Neural cell (in vitro differentiated cells): ENCODE results near the gene PCCA.

Source experiments
- EZH2 ChIP-seq: fragments of 200-600, 300-800 bp; shearing (Covaris generic), sonication (generic); IDR thresholded peaks from 2 replicates; pipeline ENCODE4 v1.6.1; 2014; ENCODE audit warnings: antibody characterized with exemption, low read length, borderline replicate concordance, mild to moderate bottlenecking; ENCODE audit not compliant: insufficient read depth, poor library complexity, severe bottlenecking
- POLR2AphosphoS5 ChIP-seq: IDR thresholded peaks from 2 replicates; pipeline ENCODE4 v1.6.1; 2012
- SMC3 ChIP-seq: fragments of 450-650 bp; conservative IDR thresholded peaks from 2 replicates; pipeline ENCODE4 v1.6.1; 2014; ENCODE audit warnings: antibody characterized with exemption, mild to moderate bottlenecking, moderate library complexity; ENCODE audit not compliant: poor library complexity
- TAF1 ChIP-seq: IDR thresholded peaks from 2 replicates; pipeline ENCODE4 v1.6.1; 2012; ENCODE audit warnings: low read depth
- TF ChIP-seq, protein P1 (sequence below): fragments of 450-650 bp; IDR thresholded peaks from 2 replicates; pipeline ENCODE4 v1.5.1; 2014; ENCODE audit warnings: antibody characterized with exemption, mild to moderate bottlenecking, moderate library complexity; ENCODE audit not compliant: poor library complexity, severe bottlenecking
- TF ChIP-seq, protein P2 (sequence below): IDR thresholded peaks from 2 replicates; pipeline ENCODE4 v1.6.1; 2012; ENCODE audit warnings: borderline replicate concordance

DNA sequence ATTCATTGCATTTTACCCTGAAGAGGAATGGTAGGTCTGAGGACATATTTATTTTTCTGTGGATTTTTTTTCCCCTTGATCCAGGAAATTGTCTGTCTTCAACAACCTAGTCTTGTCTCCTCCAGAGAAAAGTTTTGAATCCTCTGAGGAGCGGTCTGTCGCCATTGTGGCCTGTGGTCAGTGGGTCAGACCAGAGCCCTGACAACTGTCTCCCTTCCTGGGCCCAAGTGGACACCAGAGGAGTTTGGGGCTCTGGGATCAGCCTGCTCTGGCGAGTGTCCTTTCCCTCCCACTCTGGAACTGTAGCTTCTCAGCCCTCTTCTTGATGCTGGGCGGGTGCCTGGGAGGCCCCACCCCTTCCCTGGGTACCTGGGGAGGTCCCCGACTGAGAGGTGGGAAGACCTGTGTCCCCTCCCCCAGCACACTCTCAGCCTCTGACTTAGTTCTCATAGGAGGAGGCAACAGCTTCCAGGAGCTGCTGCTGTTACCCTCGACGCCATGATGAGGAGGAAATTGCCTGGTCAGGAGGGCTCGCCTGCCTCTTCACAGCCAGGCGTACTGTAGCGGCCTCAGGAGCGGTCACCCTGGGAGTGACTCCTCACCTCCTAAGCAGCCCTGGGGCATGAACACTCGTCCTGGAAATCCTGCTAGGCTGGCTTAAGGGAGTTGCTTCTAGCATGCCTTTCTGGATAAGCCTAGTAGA is 389.4 kb downstream of the PCCA start:
- TF ChIP-seq, protein P1, sequence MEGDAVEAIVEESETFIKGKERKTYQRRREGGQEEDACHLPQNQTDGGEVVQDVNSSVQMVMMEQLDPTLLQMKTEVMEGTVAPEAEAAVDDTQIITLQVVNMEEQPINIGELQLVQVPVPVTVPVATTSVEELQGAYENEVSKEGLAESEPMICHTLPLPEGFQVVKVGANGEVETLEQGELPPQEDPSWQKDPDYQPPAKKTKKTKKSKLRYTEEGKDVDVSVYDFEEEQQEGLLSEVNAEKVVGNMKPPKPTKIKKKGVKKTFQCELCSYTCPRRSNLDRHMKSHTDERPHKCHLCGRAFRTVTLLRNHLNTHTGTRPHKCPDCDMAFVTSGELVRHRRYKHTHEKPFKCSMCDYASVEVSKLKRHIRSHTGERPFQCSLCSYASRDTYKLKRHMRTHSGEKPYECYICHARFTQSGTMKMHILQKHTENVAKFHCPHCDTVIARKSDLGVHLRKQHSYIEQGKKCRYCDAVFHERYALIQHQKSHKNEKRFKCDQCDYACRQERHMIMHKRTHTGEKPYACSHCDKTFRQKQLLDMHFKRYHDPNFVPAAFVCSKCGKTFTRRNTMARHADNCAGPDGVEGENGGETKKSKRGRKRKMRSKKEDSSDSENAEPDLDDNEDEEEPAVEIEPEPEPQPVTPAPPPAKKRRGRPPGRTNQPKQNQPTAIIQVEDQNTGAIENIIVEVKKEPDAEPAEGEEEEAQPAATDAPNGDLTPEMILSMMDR, result no peak
- TF ChIP-seq POLR2AphosphoS5, result no peak
- no peak for TF ChIP-seq TAF1
- TF ChIP-seq SMC3, result no peak
- TF ChIP-seq, protein P2, sequence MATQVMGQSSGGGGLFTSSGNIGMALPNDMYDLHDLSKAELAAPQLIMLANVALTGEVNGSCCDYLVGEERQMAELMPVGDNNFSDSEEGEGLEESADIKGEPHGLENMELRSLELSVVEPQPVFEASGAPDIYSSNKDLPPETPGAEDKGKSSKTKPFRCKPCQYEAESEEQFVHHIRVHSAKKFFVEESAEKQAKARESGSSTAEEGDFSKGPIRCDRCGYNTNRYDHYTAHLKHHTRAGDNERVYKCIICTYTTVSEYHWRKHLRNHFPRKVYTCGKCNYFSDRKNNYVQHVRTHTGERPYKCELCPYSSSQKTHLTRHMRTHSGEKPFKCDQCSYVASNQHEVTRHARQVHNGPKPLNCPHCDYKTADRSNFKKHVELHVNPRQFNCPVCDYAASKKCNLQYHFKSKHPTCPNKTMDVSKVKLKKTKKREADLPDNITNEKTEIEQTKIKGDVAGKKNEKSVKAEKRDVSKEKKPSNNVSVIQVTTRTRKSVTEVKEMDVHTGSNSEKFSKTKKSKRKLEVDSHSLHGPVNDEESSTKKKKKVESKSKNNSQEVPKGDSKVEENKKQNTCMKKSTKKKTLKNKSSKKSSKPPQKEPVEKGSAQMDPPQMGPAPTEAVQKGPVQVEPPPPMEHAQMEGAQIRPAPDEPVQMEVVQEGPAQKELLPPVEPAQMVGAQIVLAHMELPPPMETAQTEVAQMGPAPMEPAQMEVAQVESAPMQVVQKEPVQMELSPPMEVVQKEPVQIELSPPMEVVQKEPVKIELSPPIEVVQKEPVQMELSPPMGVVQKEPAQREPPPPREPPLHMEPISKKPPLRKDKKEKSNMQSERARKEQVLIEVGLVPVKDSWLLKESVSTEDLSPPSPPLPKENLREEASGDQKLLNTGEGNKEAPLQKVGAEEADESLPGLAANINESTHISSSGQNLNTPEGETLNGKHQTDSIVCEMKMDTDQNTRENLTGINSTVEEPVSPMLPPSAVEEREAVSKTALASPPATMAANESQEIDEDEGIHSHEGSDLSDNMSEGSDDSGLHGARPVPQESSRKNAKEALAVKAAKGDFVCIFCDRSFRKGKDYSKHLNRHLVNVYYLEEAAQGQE, result no peak
- no peak for TF ChIP-seq EZH2
